WTC11 (cell line): Measurements from ENCODE around the gene PHF12.

Experiments
- ATF1 ChIP-seq: sonication (generic); formaldehyde crosslinking; IDR thresholded peaks from 2 replicates; pipeline ENCODE4 v1.8.1; 2023; ENCODE audit warnings: mild to moderate bottlenecking, moderate library complexity, missing genetic modification reagents
- CREB1 ChIP-seq: sonication (generic); formaldehyde crosslinking; IDR thresholded peaks from 2 replicates; pipeline ENCODE4 v1.8.0; 2023; ENCODE audit warnings: mild to moderate bottlenecking, missing genetic modification reagents
- ETV6 ChIP-seq: sonication (generic); formaldehyde crosslinking; IDR thresholded peaks from 2 replicates; pipeline ENCODE4 v1.8.1; 2022; ENCODE audit warnings: mild to moderate bottlenecking, missing genetic modification reagents
- GRHL2 ChIP-seq: fragments of 250-450 bp; sonication (Bioruptor Pico); IDR thresholded peaks from 2 replicates; pipeline ENCODE4 v1.8.0; 2022; ENCODE audit warnings: mild to moderate bottlenecking, moderate library complexity; ENCODE audit not compliant: insufficient replicate concordance, severe bottlenecking
- HMGXB4 ChIP-seq: sonication (generic); formaldehyde crosslinking; IDR thresholded peaks from 2 replicates; pipeline ENCODE4 v1.8.1; 2023; ENCODE audit warnings: mild to moderate bottlenecking, moderate library complexity, missing genetic modification reagents
- IRF1 ChIP-seq: sonication (generic); formaldehyde crosslinking; IDR thresholded peaks from 2 replicates; pipeline ENCODE4 v1.8.0; 2023; ENCODE audit warnings: missing genetic modification reagents
- JUN ChIP-seq: sonication (generic); formaldehyde crosslinking; IDR thresholded peaks from 2 replicates; pipeline ENCODE4 v1.8.0; 2023; ENCODE audit warnings: mild to moderate bottlenecking, missing genetic modification reagents
- MAX ChIP-seq: sonication (generic); formaldehyde crosslinking; IDR thresholded peaks from 2 replicates; pipeline ENCODE4 v1.8.0; 2022; ENCODE audit warnings: mild to moderate bottlenecking, missing genetic modification reagents
- RORB ChIP-seq: fragments of 250-450 bp; sonication (Bioruptor Pico); IDR thresholded peaks from 2 replicates; pipeline ENCODE4 v1.9.0; 2021; ENCODE audit warnings: mild to moderate bottlenecking
- TP53 ChIP-seq: sonication (generic); formaldehyde crosslinking; IDR thresholded peaks from 2 replicates; pipeline ENCODE4 v1.8.1; 2023; ENCODE audit warnings: mild to moderate bottlenecking, missing genetic modification reagents
- ZNF263 ChIP-seq: sonication (generic); formaldehyde crosslinking; IDR thresholded peaks from 2 replicates; pipeline ENCODE4 v1.8.1; 2022; ENCODE audit warnings: low read depth, mild to moderate bottlenecking, moderate library complexity, missing genetic modification reagents
- TF ChIP-seq, protein P1 (sequence below): fragments of 200-600 bp; IDR thresholded peaks from 2 replicates; pipeline ENCODE4 v1.8.0; 2022; ENCODE audit warnings: antibody characterized with exemption
- TF ChIP-seq, protein P2 (sequence below): sonication (generic); formaldehyde crosslinking; IDR thresholded peaks from 2 replicates; pipeline ENCODE4 v1.8.1; 2022; ENCODE audit warnings: low read depth, missing genetic modification reagents, borderline replicate concordance

DNA sequence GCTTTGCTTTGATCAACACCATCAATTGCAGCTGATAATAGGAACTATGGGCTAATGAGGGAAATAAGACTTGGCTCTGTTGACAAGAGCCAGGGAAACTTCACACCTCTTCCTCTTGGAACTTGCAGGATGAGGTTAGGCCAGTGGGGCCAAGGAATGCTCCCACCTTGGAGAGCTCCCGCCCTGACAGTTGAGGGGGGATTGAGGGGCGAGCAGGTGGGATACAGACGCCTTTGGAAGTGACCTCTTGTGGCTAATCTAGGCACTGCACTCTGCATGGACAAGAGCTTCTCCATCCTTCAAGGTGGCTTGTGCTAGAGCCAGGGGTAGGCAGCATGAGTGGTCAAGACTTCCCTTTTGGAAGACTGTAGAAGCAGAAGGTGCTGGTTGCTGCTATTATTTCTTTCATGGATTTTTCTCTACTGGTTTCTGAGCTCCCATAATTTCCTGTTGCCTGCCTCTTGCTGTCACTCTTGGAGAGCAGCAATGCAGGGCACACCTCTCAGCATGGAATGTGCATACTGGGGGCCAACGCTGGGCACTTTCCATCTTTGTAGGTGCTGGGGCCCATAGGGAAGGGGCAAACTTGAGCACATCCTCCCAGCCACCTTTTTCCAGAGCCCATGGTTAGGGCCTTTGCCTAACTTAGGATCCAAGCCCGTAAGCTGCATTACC lies 2.3 kb upstream of the PHF12 start:
- TF ChIP-seq, protein P1, sequence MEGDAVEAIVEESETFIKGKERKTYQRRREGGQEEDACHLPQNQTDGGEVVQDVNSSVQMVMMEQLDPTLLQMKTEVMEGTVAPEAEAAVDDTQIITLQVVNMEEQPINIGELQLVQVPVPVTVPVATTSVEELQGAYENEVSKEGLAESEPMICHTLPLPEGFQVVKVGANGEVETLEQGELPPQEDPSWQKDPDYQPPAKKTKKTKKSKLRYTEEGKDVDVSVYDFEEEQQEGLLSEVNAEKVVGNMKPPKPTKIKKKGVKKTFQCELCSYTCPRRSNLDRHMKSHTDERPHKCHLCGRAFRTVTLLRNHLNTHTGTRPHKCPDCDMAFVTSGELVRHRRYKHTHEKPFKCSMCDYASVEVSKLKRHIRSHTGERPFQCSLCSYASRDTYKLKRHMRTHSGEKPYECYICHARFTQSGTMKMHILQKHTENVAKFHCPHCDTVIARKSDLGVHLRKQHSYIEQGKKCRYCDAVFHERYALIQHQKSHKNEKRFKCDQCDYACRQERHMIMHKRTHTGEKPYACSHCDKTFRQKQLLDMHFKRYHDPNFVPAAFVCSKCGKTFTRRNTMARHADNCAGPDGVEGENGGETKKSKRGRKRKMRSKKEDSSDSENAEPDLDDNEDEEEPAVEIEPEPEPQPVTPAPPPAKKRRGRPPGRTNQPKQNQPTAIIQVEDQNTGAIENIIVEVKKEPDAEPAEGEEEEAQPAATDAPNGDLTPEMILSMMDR, result peak; percentile 95
- TF ChIP-seq ETV6 (CRISPR knock-in tag) (0 out of 2 replicates have a peak, but pooled peaks have one; percentile 47), MAX (CRISPR knock-in tag) (peak; percentile 71; the same call in 1 of the 2 replicates), JUN (CRISPR knock-in tag) (peak; percentile 54; the same call in 1 of the 2 replicates), CREB1 (CRISPR knock-in tag) (no peak), RORB (no peak), GRHL2 (CRISPR knock-in tag) (no peak), IRF1 (CRISPR knock-in tag) (peak; percentile 62; the same call in 1 of the 2 replicates), HMGXB4 (peak; percentile 32; the same call in 1 of the 2 replicates), ZNF263 (CRISPR knock-in tag) (no peak), ATF1 (CRISPR knock-in tag) (no peak), TP53 (no peak)
- TF ChIP-seq, protein P2, sequence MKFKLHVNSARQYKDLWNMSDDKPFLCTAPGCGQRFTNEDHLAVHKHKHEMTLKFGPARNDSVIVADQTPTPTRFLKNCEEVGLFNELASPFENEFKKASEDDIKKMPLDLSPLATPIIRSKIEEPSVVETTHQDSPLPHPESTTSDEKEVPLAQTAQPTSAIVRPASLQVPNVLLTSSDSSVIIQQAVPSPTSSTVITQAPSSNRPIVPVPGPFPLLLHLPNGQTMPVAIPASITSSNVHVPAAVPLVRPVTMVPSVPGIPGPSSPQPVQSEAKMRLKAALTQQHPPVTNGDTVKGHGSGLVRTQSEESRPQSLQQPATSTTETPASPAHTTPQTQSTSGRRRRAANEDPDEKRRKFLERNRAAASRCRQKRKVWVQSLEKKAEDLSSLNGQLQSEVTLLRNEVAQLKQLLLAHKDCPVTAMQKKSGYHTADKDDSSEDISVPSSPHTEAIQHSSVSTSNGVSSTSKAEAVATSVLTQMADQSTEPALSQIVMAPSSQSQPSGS (CRISPR knock-in tag), result no peak; the same call in 1 of the 2 replicates
